Gastrocnemius medialis (tissue), 4 donors: ENCODE data around the gene AFG1L. TPM values are rescaled to one million over a fixed set of nuclear protein-coding genes. Genes with fewer than 3 reads are reported as not detected.
"Not testable (repeated sequence)": the region's sequence is repeated elsewhere in the genome, so short reads cannot be mapped to it uniquely, and the experiment has no call there.

ENCODE experiments used
- ATAC-seq, 2 donors: fragments of 150-250 bp; one replicate each; pipeline ENCODE4 v1.9.1; 2016
- DNase-seq, 2 donors: peaks; one replicate each; pipeline ENCODE4 v3.0.0-alpha.2; 2019
- H3K27ac ChIP-seq, 4 donors: fragments of 200-600 bp; sonication (generic); 1 replicate in 1 of 4; 2 replicates in 3 of 4; pipeline ENCODE4 v1.5.1; 2016 to 2018; ENCODE audit warnings: mild to moderate bottlenecking in 2 of 4, moderate library complexity in 1 of 4
- H3K27me3 ChIP-seq, 3 donors: fragments of 200-600 bp; sonication (generic) in 2 of 3; 1 replicate in 1 of 3; 2 replicates in 2 of 3; pipeline versions ENCODE4 v1.5.1 to v1.6.0; 2016 to 2019; ENCODE audit warnings: mild to moderate bottlenecking in 1 of 3, moderate library complexity in 1 of 3
- H3K36me3 ChIP-seq, 2 donors: fragments of 200-600 bp; sonication (generic) in 1 of 2; one replicate each; pipeline ENCODE4 v1.5.1; 2017 to 2018
- H3K4me1 ChIP-seq, 2 donors: fragments of 200-600 bp; sonication (generic) in 1 of 2; one replicate each; pipeline ENCODE4 v1.5.1; 2016 to 2017; ENCODE audit warnings: mild to moderate bottlenecking in 2 of 2
- H3K4me3 ChIP-seq, 4 donors: fragments of 200-600 bp; sonication (generic) in 3 of 4; 1 replicate in 1 of 4; 2 replicates in 3 of 4; pipeline ENCODE4 v1.5.1; 2016 to 2019; ENCODE audit warnings: mild to moderate bottlenecking in 2 of 4
- H3K9me3 ChIP-seq, 3 donors: fragments of 200-600 bp; sonication (generic) in 2 of 3; 1 replicate in 1 of 3; 2 replicates in 2 of 3; pipeline ENCODE4 v1.5.1; 2016 to 2019
- POLR2A ChIP-seq, 2 donors: fragments of 450-650 bp; IDR thresholded peaks; one replicate each; pipeline ENCODE4 v1.6.1; 2017; ENCODE audit warnings: antibody characterized with exemption in 2 of 2, mild to moderate bottlenecking in 2 of 2, moderate library complexity in 2 of 2
- in situ Hi-C, 4 donors: fragments of 200-750 bp; cut with MboI; loops; one replicate each; pipeline versions ENCODE4 v1.15.0 to v1.8.0; 2017; ENCODE audit warnings: low sequenced_read_pairs in 4 of 4
- intact Hi-C: fragments of 100-400 bp; cut with DNase I; formaldehyde crosslinking; loops from one replicate; pipeline ENCODE4 v1.15.1; 2023; ENCODE audit warnings: low total_unique reads
- total RNA-seq, 4 donors: library from RNA; depleted of rRNA; stranded (reverse); fragments of >200 nt; gene quantifications; one replicate each; pipeline versions ENCODE4 v1.1.0 to v1.2.3, GENCODE V29; 2016
- TF ChIP-seq, protein P1 (sequence below), 5 experiments: fragments of 450-650 bp in 3 of 5; fragments of 200-600 bp in 2 of 5; sonication (generic) in 2 of 5; IDR thresholded peaks in 4 of 5; conservative IDR thresholded peaks in 1 of 5; 1 replicate in 4 of 5; 2 replicates in 1 of 5; pipeline ENCODE4 v1.5.1; 2016 to 2019; ENCODE audit warnings: antibody characterized with exemption in 5 of 5, mild to moderate bottlenecking in 3 of 5, moderate library complexity in 3 of 5

The AFG1L gene
- 1 to 10 TPM; 2.1 to 7.0 (median 2.6) TPM for total RNA-seq

GRCh38 chr6:108294727-108295625, at the start of gene AFG1L:
AFG1L (plus strand) TSS chr6:108295054; CDS start chr6:108295080, 26 bp downstream.
- TF ChIP-seq, protein P1, sequence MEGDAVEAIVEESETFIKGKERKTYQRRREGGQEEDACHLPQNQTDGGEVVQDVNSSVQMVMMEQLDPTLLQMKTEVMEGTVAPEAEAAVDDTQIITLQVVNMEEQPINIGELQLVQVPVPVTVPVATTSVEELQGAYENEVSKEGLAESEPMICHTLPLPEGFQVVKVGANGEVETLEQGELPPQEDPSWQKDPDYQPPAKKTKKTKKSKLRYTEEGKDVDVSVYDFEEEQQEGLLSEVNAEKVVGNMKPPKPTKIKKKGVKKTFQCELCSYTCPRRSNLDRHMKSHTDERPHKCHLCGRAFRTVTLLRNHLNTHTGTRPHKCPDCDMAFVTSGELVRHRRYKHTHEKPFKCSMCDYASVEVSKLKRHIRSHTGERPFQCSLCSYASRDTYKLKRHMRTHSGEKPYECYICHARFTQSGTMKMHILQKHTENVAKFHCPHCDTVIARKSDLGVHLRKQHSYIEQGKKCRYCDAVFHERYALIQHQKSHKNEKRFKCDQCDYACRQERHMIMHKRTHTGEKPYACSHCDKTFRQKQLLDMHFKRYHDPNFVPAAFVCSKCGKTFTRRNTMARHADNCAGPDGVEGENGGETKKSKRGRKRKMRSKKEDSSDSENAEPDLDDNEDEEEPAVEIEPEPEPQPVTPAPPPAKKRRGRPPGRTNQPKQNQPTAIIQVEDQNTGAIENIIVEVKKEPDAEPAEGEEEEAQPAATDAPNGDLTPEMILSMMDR (IDR thresholded peaks at IDR 0.05 in 4 of 5, conservative IDR thresholded peaks at IDR 0.05 in 1 of 5): no peak
- TF ChIP-seq POLR2A (IDR thresholded peaks at IDR 0.05): peak; percentile 65 to 68
- intact Hi-C loops (loop anchor here (1.0 kb wide), 1 partner anchor 34 kb away; the partner anchor contains the start of gene SNX3), in situ Hi-C loops (loop anchor here in 1 of 4 donors (25.0 kb wide), 1 partner anchor 817 kb away; no protein-coding TSS in a partner anchor)
- Histone ChIP-seq H3K27ac (peak within 1 kb of the TSS; percentile 88 to 96 (median 92)), H3K9me3 (no peaks in the 10 kb centered on the region), H3K4me1 (peaks cover 19% of the 10 kb centered on the region in 2 donors), H3K4me3 (peak within 1 kb of the TSS; percentile 79 to 91 (median 82)), H3K36me3 (no peaks in the 10 kb centered on the region), H3K27me3 (no peaks in the 10 kb centered on the region)
- DNase-seq (peak; percentile 92), ATAC-seq (peak; percentile 95 to 97)

GRCh38 chr6:108245095-108245494, 49.8 kb upstream of the AFG1L start:
- H3K9me3 ChIP-seq, in situ Hi-C loops, ATAC-seq, H3K36me3 ChIP-seq, intact Hi-C loops, H3K27me3 ChIP-seq, H3K27ac ChIP-seq, H3K4me3 ChIP-seq, DNase-seq: not testable (repeated sequence)
- H3K4me1 ChIP-seq: peaks cover 8 to 12% of the 10 kb centered on the region in 2 donors

DNA sequence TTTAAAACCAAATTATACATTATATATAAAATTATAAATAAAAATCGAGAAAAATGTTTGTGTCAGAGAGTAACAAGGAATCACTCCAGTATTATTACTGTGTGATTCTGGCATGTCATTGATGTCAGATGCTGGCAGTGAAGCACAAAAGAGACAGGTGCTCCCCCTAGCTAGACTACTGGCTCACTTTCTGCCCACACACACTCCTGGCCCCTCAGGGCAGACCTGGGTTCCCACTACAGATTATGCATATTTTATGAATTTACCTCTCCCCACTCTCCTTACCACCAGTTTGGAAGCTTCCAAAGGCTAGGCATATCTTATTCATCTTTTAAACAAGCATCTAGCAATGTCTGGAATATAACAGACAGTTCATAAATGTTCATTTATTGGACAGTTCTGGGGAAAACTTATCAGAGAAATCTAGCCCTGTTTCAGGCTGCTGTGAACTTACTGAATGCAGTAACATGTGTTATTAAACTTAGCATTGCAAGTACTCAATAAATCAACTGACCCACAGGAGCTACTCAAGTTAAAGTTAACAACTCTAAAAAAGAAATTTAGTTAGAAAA, 46.8 kb upstream of the AFG1L start:
- no peak overlapping the region for H3K27ac ChIP-seq
- TF ChIP-seq, protein P1 (IDR thresholded peaks at IDR 0.05 in 4 of 5, conservative IDR thresholded peaks at IDR 0.05 in 1 of 5): no peak
- no peak for TF ChIP-seq POLR2A (IDR thresholded peaks at IDR 0.05)
- in situ Hi-C loops (no loop called here), intact Hi-C loops (no loop called here)
- peaks cover 12 to 20% of the 10 kb centered on the region in 2 donors for H3K4me1 ChIP-seq
- H3K27me3 ChIP-seq: no peaks in the 10 kb centered on the region
- no peaks in the 10 kb centered on the region for H3K9me3 ChIP-seq
- DNase-seq: no peak
- no peak for ATAC-seq
- no peak overlapping the region for H3K4me3 ChIP-seq
- peaks cover 0 to 5% of the 10 kb centered on the region in 2 donors for H3K36me3 ChIP-seq

GRCh38 chr6:108250240-108250866, 44.5 kb upstream of the AFG1L start:
- TF ChIP-seq, protein P1 (IDR thresholded peaks at IDR 0.05 in 4 of 5, conservative IDR thresholded peaks at IDR 0.05 in 1 of 5): no peak
- no peak for TF ChIP-seq POLR2A (IDR thresholded peaks at IDR 0.05)
- peaks cover 0 to under 1% of the 10 kb centered on the region in 2 donors for H3K36me3 ChIP-seq
- no peak overlapping the region for H3K27ac ChIP-seq
- no peaks in the 10 kb centered on the region for H3K27me3 ChIP-seq
- H3K4me3 ChIP-seq: no peak overlapping the region
- in situ Hi-C loops: no loop called here
- H3K9me3 ChIP-seq: no peaks in the 10 kb centered on the region
- ATAC-seq (no peak), DNase-seq (no peak)
- H3K4me1 ChIP-seq: peaks cover 16 to 29% of the 10 kb centered on the region in 2 donors
- intact Hi-C loops: no loop called here

DNA sequence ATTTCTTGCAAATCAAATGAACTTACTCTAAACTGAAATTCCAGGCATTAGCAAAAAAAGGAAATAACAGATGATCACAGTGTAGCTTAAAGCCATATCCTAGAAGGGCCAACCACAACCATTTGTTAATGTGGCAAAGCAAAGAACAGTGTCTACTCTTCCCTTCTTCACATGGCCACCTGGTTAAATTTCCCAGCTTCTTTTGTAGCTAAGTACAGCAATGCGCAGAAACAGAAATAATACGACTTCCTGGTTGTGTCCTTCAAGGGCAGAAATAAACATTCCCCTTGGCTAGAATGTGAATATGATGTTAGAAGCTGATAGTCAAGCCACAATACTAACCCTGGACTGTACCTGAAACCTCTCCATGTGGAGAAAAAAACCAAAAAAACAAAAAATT, 43.6 kb upstream of the AFG1L start:
- Histone ChIP-seq H3K4me3 (no peak overlapping the region), H3K9me3 (no peaks in the 10 kb centered on the region), H3K4me1 (peaks cover 20 to 36% of the 10 kb centered on the region in 2 donors), H3K36me3 (no peaks in the 10 kb centered on the region), H3K27me3 (no peaks in the 10 kb centered on the region), H3K27ac (no peak overlapping the region)
- in situ Hi-C loops: no loop called here
- intact Hi-C loops: no loop called here
- TF ChIP-seq POLR2A (IDR thresholded peaks at IDR 0.05): no peak
- TF ChIP-seq, protein P1 (IDR thresholded peaks at IDR 0.05 in 4 of 5, conservative IDR thresholded peaks at IDR 0.05 in 1 of 5): no peak
- no peak for ATAC-seq
- no peak for DNase-seq
